Nasal cavity respiratory epithelium epithelial cell of viscerocranial mucosa (primary cell): ENCODE measurements around the gene SLC19A1. TPM values are rescaled to one million over a fixed set of nuclear protein-coding genes. Genes with fewer than 3 reads are reported as not detected.

ENCODE experiments used
- total RNA-seq: library from RNA; depleted of rRNA; stranded (reverse); fragments of >200 nt; gene quantifications from 2 replicates; pipeline ENCODE4 v1.2.3, GENCODE V29; 2014

Gene SLC19A1
- total RNA-seq, result 5.5 and 7.8 TPM in 2 replicates

GRCh38 chr21:45542242-45542666 lies at the start of gene SLC19A1:
Gene SLC19A1 (minus strand): TSS chr21:45542440. CDS start chr21:45537959, 4,481 bp downstream.

Other genes with a start within 250 kb of the SLC19A1 start
- gene COL18A1, start 137.3 kb downstream of the SLC19A1 start, total RNA-seq, result 32.8 and 41.7 TPM in 2 replicates
- gene PCBP3, start 101.3 kb upstream of the SLC19A1 start, total RNA-seq, result 0.21 TPM in 1 of 2 replicates, not detected in the other